Fibroblast of skin of abdomen (primary cell): ENCODE results near the gene SVIL.
"Not testable (repeated sequence)": the region's sequence is repeated elsewhere in the genome, so short reads cannot be mapped to it uniquely, and the experiment has no call there.

ENCODE experiments used
- DNase-seq: peaks from one replicate; pipeline ENCODE4 v3.0.0-alpha.2; 2013

Gene SVIL

GRCh38 chr10:29482591-29483431, 152.0 kb downstream of the SVIL start:
- DNase-seq: peak; percentile 76

- no peak for DNase-seq
Observed at GRCh38 chr10:29481906-29482440, 152.8 kb downstream of the SVIL start.

GRCh38 chr10:29479981-29480954, 154.5 kb downstream of the SVIL start:
- no peak for DNase-seq

- no peak for DNase-seq
Observed at GRCh38 chr10:29479081-29479925, 155.5 kb downstream of the SVIL start.

GRCh38 chr10:29473406-29474100, 161.2 kb downstream of the SVIL start:
- DNase-seq: no peak

- no peak for DNase-seq
Observed at GRCh38 chr10:29473087-29473356, 161.7 kb downstream of the SVIL start.

- no peak for DNase-seq
Observed at GRCh38 chr10:29472301-29473086, 162.3 kb downstream of the SVIL start.

GRCh38 chr10:29471544-29471859, 163.3 kb downstream of the SVIL start:
- DNase-seq: peak; percentile 81

GRCh38 chr10:29470843-29471543, 163.8 kb downstream of the SVIL start:
- DNase-seq: no peak

GRCh38 chr10:29470355-29470705, 164.4 kb downstream of the SVIL start:
- DNase-seq: no peak

- DNase-seq: no peak
Observed at GRCh38 chr10:29469481-29470354, 165.1 kb downstream of the SVIL start.

- DNase-seq: no peak
Observed at GRCh38 chr10:29465384-29465783, 169.4 kb downstream of the SVIL start.

- not testable (repeated sequence) for DNase-seq
Observed at GRCh38 chr10:29464671-29465171, 170.1 kb downstream of the SVIL start.

- DNase-seq: no peak
Observed at GRCh38 chr10:29461042-29461441, 173.7 kb downstream of the SVIL start.

GRCh38 chr10:29458190-29458589, 176.6 kb downstream of the SVIL start:
- not testable (repeated sequence) for DNase-seq

- no peak for DNase-seq
Observed at GRCh38 chr10:29455095-29455494, 179.7 kb downstream of the SVIL start.

GRCh38 chr10:29454250-29454649, 180.5 kb downstream of the SVIL start:
- no peak for DNase-seq

GRCh38 chr10:29452546-29452945, 182.2 kb downstream of the SVIL start:
- DNase-seq: no peak

- DNase-seq: no peak
Observed at GRCh38 chr10:29451946-29452345, 182.8 kb downstream of the SVIL start.
